ENCODE results near the gene SIGLEC10.

DNA sequence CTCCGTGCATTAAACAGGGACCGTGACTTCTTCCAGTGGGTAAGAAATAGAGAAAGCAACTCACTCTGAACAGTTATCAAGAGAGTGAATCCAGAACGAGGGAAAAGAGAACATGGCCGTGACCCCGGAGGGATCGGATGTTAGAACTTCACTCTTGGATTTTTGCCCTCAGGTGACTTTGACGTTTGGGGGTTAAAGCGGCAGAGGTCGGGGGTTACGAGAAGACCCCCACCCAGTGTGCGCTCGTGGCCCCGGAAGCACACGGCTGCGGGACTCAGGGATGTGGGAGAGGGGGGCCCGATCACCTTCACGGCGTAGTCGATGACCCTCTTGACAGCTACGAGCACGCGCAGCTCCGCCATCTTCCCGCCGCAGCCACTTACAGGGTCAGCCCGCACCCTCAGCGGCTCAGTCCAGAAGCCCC lies 51.5 kb downstream of the SIGLEC10 start, which contains the start of gene ETFB:
- no peak for TF ChIP-seq EZH2phosphoT487 (IDR thresholded peaks at IDR 0.05; ENCODE audit: low read length)
- TF ChIP-seq, protein P1, sequence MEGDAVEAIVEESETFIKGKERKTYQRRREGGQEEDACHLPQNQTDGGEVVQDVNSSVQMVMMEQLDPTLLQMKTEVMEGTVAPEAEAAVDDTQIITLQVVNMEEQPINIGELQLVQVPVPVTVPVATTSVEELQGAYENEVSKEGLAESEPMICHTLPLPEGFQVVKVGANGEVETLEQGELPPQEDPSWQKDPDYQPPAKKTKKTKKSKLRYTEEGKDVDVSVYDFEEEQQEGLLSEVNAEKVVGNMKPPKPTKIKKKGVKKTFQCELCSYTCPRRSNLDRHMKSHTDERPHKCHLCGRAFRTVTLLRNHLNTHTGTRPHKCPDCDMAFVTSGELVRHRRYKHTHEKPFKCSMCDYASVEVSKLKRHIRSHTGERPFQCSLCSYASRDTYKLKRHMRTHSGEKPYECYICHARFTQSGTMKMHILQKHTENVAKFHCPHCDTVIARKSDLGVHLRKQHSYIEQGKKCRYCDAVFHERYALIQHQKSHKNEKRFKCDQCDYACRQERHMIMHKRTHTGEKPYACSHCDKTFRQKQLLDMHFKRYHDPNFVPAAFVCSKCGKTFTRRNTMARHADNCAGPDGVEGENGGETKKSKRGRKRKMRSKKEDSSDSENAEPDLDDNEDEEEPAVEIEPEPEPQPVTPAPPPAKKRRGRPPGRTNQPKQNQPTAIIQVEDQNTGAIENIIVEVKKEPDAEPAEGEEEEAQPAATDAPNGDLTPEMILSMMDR (IDR thresholded peaks at IDR 0.05; ENCODE audit: low read length) = no peak
